Lower lobe of right lung (tissue), 2 donors: ENCODE data around the gene CHIC2. TPM values are rescaled to one million over a fixed set of nuclear protein-coding genes. Genes with fewer than 3 reads are reported as not detected.
"Not testable (repeated sequence)": the region's sequence is repeated elsewhere in the genome, so short reads cannot be mapped to it uniquely, and the experiment has no call there.

Source experiments
- ATAC-seq, 2 donors: fragments of 200-7000 bp; cut with Tn5 transposase; one replicate each; pipeline ENCODE4 v1.9.1; 2020 to 2022; ENCODE audit warnings: mild to moderate bottlenecking in 2 of 2, moderate library complexity in 2 of 2
- DNase-seq: peaks from one replicate; pipeline ENCODE4 v3.0.0-alpha.2; 2020
- H3K27ac ChIP-seq: fragments of 200-600 bp; one replicate; pipeline ENCODE4 v1.8.0; 2022
- H3K27me3 ChIP-seq: fragments of 200-600 bp; one replicate; pipeline ENCODE4 v1.8.0; 2022; ENCODE audit warnings: low read depth
- H3K36me3 ChIP-seq: fragments of 200-600 bp; one replicate; pipeline ENCODE4 v1.8.0; 2022; ENCODE audit warnings: mild to moderate bottlenecking
- H3K4me1 ChIP-seq: fragments of 200-600 bp; one replicate; pipeline ENCODE4 v1.8.0; 2022
- H3K4me3 ChIP-seq: fragments of 200-600 bp; one replicate; pipeline ENCODE4 v1.8.0; 2022; ENCODE audit warnings: mild to moderate bottlenecking
- H3K9me3 ChIP-seq: fragments of 200-600 bp; one replicate; pipeline ENCODE4 v1.8.0; 2022
- intact Hi-C: fragments of 100-400 bp; cut with DNase I; formaldehyde crosslinking; loops from one replicate; pipeline ENCODE4 v1.11.0; 2022
- total RNA-seq: library from RNA; stranded (reverse); fragmentation: NEBNext Ultra II Directional; extraction: Animal tissue kit (Norgen Biotek cat#: 25700); gene quantifications from one replicate; pipeline ENCODE4 v1.2.1, GENCODE V29; 2021
- TF ChIP-seq, protein P1 (sequence below): fragments of 200-600 bp; IDR thresholded peaks from one replicate; pipeline ENCODE4 v1.8.0; 2022; ENCODE audit warnings: antibody characterized with exemption, mild to moderate bottlenecking
- donor health status: DM: no; HTN: yes; CAD: no; lungs with severe emphysema.

CHIC2 gene
- total RNA-seq, 1 donor from 2014 or later, result 30.1 TPM

DNA sequence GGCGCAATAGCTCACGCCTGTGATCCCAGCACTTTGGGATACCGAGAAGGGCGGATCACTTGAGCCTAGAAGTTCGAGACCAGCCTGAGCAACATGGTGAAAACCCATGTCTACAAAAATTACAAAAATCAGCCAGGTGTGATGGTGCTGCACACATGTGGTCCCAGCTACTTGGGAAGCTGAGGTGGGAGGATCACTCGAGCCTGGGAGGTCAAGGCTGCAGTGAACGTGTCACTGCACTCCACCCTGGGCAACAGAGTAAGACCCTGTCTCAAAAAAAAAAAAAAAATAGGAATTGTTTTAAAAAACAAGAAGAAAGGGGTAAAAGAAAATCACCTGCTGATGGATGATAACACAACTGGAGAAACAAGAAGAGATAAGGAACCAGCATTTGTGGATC lies 38.8 kb downstream of the CHIC2 start:
- intact Hi-C loops, result no loop called here
- Histone ChIP-seq H3K27ac (no peak overlapping the region), H3K4me3 (no peak overlapping the region), H3K36me3 (no peaks in the 10 kb centered on the region), H3K27me3 (no peaks in the 10 kb centered on the region), H3K4me1 (no peaks in the 10 kb centered on the region), H3K9me3 (no peaks in the 10 kb centered on the region)
- DNase-seq (no peak), ATAC-seq (no peak)
- TF ChIP-seq, protein P1, sequence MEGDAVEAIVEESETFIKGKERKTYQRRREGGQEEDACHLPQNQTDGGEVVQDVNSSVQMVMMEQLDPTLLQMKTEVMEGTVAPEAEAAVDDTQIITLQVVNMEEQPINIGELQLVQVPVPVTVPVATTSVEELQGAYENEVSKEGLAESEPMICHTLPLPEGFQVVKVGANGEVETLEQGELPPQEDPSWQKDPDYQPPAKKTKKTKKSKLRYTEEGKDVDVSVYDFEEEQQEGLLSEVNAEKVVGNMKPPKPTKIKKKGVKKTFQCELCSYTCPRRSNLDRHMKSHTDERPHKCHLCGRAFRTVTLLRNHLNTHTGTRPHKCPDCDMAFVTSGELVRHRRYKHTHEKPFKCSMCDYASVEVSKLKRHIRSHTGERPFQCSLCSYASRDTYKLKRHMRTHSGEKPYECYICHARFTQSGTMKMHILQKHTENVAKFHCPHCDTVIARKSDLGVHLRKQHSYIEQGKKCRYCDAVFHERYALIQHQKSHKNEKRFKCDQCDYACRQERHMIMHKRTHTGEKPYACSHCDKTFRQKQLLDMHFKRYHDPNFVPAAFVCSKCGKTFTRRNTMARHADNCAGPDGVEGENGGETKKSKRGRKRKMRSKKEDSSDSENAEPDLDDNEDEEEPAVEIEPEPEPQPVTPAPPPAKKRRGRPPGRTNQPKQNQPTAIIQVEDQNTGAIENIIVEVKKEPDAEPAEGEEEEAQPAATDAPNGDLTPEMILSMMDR, result no peak

DNA sequence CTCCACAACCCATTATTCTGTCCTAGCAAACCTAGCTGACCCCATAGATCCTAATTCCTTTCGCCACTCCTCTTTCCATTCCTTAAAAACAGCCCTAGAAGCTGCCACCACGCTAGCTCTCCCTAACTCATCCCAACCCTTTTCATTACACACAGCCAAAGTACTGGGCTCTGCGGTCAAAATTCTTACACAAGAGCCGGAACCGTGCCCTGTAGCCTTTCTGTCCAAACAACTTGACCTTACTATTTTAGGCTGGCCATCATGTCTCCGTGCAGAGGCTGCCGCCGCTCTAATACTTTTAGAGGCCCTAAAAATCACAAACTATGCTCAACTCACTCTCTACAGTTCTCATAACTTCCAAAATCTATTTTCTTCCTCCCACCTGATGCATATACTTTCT lies 41.4 kb downstream of the CHIC2 start:
- H3K27ac ChIP-seq, ATAC-seq, H3K9me3 ChIP-seq, intact Hi-C loops, H3K36me3 ChIP-seq, H3K4me3 ChIP-seq, DNase-seq, H3K4me1 ChIP-seq, H3K27me3 ChIP-seq: not testable (repeated sequence)

DNA sequence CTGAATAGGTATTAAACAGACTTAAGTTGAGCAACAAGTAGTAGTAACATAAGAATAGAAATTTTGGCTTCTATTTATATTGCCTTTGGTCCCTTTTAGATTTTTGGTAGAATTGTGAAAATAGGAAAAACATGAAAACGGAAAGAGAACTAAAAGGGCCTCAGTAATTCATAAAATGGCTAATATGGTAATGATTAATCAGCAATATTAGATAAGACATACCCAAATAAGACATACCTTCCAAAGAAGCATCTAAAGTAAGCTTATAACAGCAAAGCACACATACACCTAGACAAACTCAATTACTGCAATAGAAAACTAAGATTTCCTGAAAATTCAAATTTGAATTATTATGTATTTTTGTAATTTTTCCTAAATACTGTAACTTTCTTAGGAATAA lies 46.4 kb downstream of the CHIC2 start:
- ATAC-seq (no peak), DNase-seq (no peak)
- intact Hi-C loops, result no loop called here
- H3K4me3 ChIP-seq, result no peak overlapping the region
- no peaks in the 10 kb centered on the region for H3K4me1 ChIP-seq
- no peak overlapping the region for H3K27ac ChIP-seq
- TF ChIP-seq, protein P1, result no peak
- H3K36me3 ChIP-seq, result peaks cover 10% of the 10 kb centered on the region
- no peaks in the 10 kb centered on the region for H3K27me3 ChIP-seq
- H3K9me3 ChIP-seq, result no peaks in the 10 kb centered on the region

DNA sequence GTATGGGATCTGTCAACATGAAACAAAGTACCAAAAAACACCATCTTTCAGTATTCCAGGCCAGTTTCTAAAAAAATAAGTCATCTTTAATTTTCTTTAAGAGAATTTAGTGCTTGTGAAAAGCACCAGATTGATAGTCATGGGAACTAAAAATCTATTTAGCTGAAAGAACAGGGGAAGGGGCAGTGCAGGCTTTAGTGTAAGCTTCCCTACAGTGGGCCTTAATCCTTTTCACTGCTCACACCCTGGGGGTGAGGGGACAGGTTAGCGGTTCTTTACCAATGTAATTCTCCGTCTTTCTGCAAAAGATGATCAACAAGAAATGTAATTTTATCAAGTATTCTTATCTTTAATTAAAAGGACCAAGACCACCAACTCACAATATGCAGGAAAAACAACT lies 47.1 kb downstream of the CHIC2 start:
- H3K27me3 ChIP-seq, result no peaks in the 10 kb centered on the region
- intact Hi-C loops, result no loop called here
- TF ChIP-seq, protein P1, result no peak
- H3K27ac ChIP-seq, result no peak overlapping the region
- H3K36me3 ChIP-seq, result peaks cover 10% of the 10 kb centered on the region
- ATAC-seq (no peak), DNase-seq (no peak)
- no peaks in the 10 kb centered on the region for H3K4me1 ChIP-seq
- H3K4me3 ChIP-seq, result no peak overlapping the region
- H3K9me3 ChIP-seq, result no peaks in the 10 kb centered on the region

DNA sequence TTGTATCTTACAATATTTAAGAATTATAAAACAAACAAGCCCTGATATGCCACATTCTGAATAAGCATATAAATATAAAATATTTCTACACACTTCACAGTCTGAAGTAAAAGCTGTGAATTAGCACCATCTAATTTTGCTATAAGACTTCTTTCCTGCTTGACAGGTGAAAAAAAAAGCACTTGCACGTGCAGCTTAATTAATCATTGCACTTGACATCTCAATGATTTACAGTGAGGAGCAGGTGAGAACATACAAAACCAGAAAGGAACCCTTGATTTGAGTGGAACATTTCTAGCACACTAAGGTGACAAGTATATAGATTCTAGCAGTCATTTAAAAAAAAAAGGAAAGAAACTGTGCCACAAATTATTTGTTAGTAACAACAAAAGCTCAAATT lies 47.9 kb downstream of the CHIC2 start:
- no peak overlapping the region for H3K4me3 ChIP-seq
- H3K27ac ChIP-seq, result no peak overlapping the region
- DNase-seq (no peak), ATAC-seq (no peak)
- H3K9me3 ChIP-seq, result no peaks in the 10 kb centered on the region
- H3K36me3 ChIP-seq, result peaks cover 10% of the 10 kb centered on the region
- H3K27me3 ChIP-seq, result no peaks in the 10 kb centered on the region
- TF ChIP-seq, protein P1, result no peak
- no peaks in the 10 kb centered on the region for H3K4me1 ChIP-seq
- intact Hi-C loops, result no loop called here

DNA sequence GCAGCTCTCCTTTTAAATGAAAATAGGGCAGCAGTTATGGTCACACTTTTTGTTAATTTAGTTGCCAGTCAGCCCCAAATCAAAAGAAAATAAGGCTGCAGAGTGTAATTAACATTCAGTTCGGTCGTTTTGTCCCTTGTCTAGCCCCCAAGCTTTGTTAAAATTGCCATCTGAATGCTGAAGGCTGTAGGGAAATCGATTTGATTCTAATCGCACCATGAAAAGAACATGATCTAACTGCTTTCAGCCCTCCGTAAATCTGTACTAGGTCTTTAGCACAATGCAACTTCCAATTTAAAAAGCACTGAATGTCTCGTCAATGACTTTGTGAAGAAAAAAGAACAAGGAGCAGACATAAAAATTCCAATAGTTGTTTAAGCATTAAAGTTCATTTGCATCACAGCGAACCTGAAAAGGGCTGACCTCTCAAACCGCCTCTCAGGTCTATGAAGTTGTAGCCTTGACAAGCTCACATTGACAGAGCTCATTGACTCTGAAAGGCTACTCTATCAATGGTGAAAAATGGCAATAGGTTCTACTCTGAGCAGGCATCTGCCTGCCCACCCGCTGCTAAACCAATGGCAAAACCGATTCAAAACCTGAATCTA lies 48.9 kb downstream of the CHIC2 start:
- H3K9me3 ChIP-seq, result no peaks in the 10 kb centered on the region
- no peak overlapping the region for H3K27ac ChIP-seq
- H3K36me3 ChIP-seq, result peaks cover 10% of the 10 kb centered on the region
- H3K27me3 ChIP-seq, result no peaks in the 10 kb centered on the region
- intact Hi-C loops, result no loop called here
- H3K4me1 ChIP-seq, result no peaks in the 10 kb centered on the region
- TF ChIP-seq, protein P1, result no peak
- ATAC-seq, result no peak
- no peak overlapping the region for H3K4me3 ChIP-seq
- DNase-seq, result no peak
